ENCODE data around the gene PDCD1.

The PDCD1 gene

GRCh38 chr2:241877197-241877685 is 18.5 kb upstream of the PDCD1 start:
- DNase-seq, result no peak

GRCh38 chr2:241876528-241877196 is 18.0 kb upstream of the PDCD1 start:
- DNase-seq, result no peak

- peak; percentile 40 for DNase-seq
These were observed 17.2 kb upstream of the PDCD1 start for GRCh38 chr2:241875754-241876527.

GRCh38 chr2:241874277-241874925 is 15.7 kb upstream of the PDCD1 start:
- DNase-seq, result no peak

- no peak for DNase-seq
These were observed 15.1 kb upstream of the PDCD1 start for GRCh38 chr2:241873803-241874110.

GRCh38 chr2:241873081-241873802 is 14.5 kb upstream of the PDCD1 start:
- no peak for DNase-seq

GRCh38 chr2:241872313-241872642 is 13.6 kb upstream of the PDCD1 start:
- DNase-seq, result no peak

GRCh38 chr2:241871538-241872312 is 13.0 kb upstream of the PDCD1 start:
- DNase-seq, result no peak

GRCh38 chr2:241870611-241871537 is 12.2 kb upstream of the PDCD1 start:
- DNase-seq, result no peak

- no peak for DNase-seq
These were observed 11.4 kb upstream of the PDCD1 start for GRCh38 chr2:241870081-241870541.

- no peak for DNase-seq
These were observed 10.6 kb upstream of the PDCD1 start, which contains the start of gene RTP5 for GRCh38 chr2:241869087-241869961. TSS of gene RTP5 (plus strand) at chr2:241869729. CDS start at chr2:241869757, 28 bp downstream.

- DNase-seq, result no peak
These were observed 10.0 kb upstream of the PDCD1 start for GRCh38 chr2:241868661-241869081.

GRCh38 chr2:241867776-241868420 is 9.2 kb upstream of the PDCD1 start:
- peak; percentile 62 for DNase-seq

- no peak for DNase-seq
These were observed 8.3 kb upstream of the PDCD1 start for GRCh38 chr2:241866790-241867645.

GRCh38 chr2:241865957-241866789 is 7.5 kb upstream of the PDCD1 start:
- no peak for DNase-seq

- no peak for DNase-seq
These were observed 6.8 kb upstream of the PDCD1 start for GRCh38 chr2:241865416-241865956.

GRCh38 chr2:241864850-241865213 is 6.1 kb upstream of the PDCD1 start:
- DNase-seq, result no peak
